Measurements from ENCODE around the gene PBRM1.

DNA sequence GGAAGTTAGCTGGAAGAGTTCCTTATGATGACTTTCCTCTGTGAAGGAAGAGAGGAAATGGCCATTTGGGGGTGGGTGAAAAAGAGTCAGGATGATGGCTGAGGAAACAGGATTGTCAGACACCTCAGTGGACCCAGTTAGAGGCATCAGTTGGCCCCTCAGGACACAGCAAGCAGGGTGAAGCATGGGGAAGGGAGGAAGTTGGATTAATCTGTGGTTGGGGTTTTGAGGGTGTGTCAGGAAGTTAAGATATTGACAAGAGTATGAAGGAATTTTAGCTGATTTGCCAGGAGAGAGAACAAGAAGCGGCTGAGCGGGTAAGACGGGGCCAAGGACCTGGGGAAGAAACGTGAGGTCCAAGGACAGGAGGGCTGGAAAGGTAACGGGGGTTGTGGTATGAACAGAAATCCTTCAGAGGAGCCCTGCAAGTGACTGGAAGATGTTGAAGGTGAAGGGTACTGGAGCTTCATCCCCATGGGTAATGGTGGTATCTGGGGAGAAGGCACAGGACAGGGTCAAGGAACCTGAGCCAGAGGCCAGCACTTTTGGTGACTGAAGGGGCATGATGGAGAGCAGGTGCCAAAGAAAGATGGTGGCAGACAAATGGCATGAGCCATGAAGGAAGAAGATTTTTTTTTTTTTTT lies 146.6 kb downstream of the PBRM1 start:
- TF ChIP-seq POLR2A (IDR thresholded peaks at IDR 0.05; ENCODE audit: control extremely low read depth in 1 of 2, low read depth in 2 of 2, low read length in 2 of 2) (no peak), MAFK (IDR thresholded peaks at IDR 0.05; ENCODE audit: low read depth, low read length) (no peak), SIN3A (conservative IDR thresholded peaks at IDR 0.05 in 1 of 2, IDR thresholded peaks at IDR 0.05 in 1 of 2; ENCODE audit: low read depth in 1 of 2, low read length in 2 of 2) (no peak), EGR1 (IDR thresholded peaks at IDR 0.05; ENCODE audit: borderline replicate concordance, low read depth, low read length) (no peak), TEAD4 (IDR thresholded peaks at IDR 0.05; ENCODE audit: low read depth, low read length) (no peak)
- TF ChIP-seq, protein P1, sequence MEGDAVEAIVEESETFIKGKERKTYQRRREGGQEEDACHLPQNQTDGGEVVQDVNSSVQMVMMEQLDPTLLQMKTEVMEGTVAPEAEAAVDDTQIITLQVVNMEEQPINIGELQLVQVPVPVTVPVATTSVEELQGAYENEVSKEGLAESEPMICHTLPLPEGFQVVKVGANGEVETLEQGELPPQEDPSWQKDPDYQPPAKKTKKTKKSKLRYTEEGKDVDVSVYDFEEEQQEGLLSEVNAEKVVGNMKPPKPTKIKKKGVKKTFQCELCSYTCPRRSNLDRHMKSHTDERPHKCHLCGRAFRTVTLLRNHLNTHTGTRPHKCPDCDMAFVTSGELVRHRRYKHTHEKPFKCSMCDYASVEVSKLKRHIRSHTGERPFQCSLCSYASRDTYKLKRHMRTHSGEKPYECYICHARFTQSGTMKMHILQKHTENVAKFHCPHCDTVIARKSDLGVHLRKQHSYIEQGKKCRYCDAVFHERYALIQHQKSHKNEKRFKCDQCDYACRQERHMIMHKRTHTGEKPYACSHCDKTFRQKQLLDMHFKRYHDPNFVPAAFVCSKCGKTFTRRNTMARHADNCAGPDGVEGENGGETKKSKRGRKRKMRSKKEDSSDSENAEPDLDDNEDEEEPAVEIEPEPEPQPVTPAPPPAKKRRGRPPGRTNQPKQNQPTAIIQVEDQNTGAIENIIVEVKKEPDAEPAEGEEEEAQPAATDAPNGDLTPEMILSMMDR (IDR thresholded peaks at IDR 0.05; ENCODE audit: control extremely low read depth in 1 of 3, insufficient read depth in 1 of 3, low read depth in 1 of 3, low read length in 3 of 3): no peak
- TF ChIP-seq, protein P2, sequence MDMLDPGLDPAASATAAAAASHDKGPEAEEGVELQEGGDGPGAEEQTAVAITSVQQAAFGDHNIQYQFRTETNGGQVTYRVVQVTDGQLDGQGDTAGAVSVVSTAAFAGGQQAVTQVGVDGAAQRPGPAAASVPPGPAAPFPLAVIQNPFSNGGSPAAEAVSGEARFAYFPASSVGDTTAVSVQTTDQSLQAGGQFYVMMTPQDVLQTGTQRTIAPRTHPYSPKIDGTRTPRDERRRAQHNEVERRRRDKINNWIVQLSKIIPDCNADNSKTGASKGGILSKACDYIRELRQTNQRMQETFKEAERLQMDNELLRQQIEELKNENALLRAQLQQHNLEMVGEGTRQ (IDR thresholded peaks at IDR 0.05; ENCODE audit: low read length): no peak

Data from H1 (cell line).